Measurements from ENCODE around the gene LRRC71. TPM values are rescaled to one million over a fixed set of nuclear protein-coding genes. Genes with fewer than 3 reads are reported as not detected.

Gene LRRC71
- total and polyA plus RNA-seq, 2 donors (not counting 1 experiment from before 2014, with no cell fraction given): not detected

- peaks cover 2% of the 10 kb centered on the region for H3K4me1 Mint-ChIP-seq
- WGBS (ENCODE audit: insufficient coverage): 56% methylated on average over 4 of the region's 4 CpGs
- intact Hi-C loops (cut with micrococcal nuclease): no loop called here
- no peaks in the 10 kb centered on the region for H3K9me3 Mint-ChIP-seq (ENCODE audit: insufficient read depth)
- ChIA-PET POLR2A (no interaction called here), CTCF (no interaction called here)
- Histone ChIP-seq H4K20me1 (ENCODE audit: control insufficient read depth, insufficient read depth, low read length, poor library complexity, severe bottlenecking) (no peaks in the 10 kb centered on the region), H3K27ac (ENCODE audit: low read length in 2 of 2) (no peak overlapping the region), H2AFZ (ENCODE audit: insufficient read depth, low read depth, low read length, poor library complexity, severe bottlenecking) (no peak overlapping the region), H3K36me3 (replicated peaks in 1 of 2; ENCODE audit: control extremely low read depth in 1 of 2, control insufficient read depth in 1 of 2, extremely low read depth in 1 of 2, insufficient read depth in 2 of 2, low read length in 1 of 2) (no peaks in the 10 kb centered on the region), H3K9me3 (ENCODE audit: control extremely low read depth in 1 of 3, control insufficient read depth in 2 of 3, insufficient read depth in 1 of 3, low read length in 2 of 3) (peaks cover 0 to 11% (median 0%) of the 10 kb centered on the region in 3 donors), H3K79me2 (ENCODE audit: control insufficient read depth, insufficient read depth, low read length) (no peaks in the 10 kb centered on the region), H3K9ac (ENCODE audit: low read length) (no peak overlapping the region), H3K4me1 (ENCODE audit: control insufficient read depth in 2 of 2, insufficient read depth in 2 of 2, low read length in 2 of 2) (no peaks in the 10 kb centered on the region), H3K4me2 (replicated peaks; ENCODE audit: low read depth, low read length, poor library complexity, severe bottlenecking) (no peak overlapping the region), H3K4me3 (ENCODE audit: control extremely low read depth in 1 of 5, extremely low read depth in 1 of 5, insufficient read depth in 1 of 5, low read depth in 2 of 5, low read length in 4 of 5) (no peak overlapping the region), H3K27me3 (replicated peaks in 1 of 4; ENCODE audit: control extremely low read depth in 1 of 4, control insufficient read depth in 3 of 4, insufficient read depth in 4 of 4, low read length in 3 of 4) (peaks cover 0 to 26% (median 1%) of the 10 kb centered on the region in 4 experiments)
- no peak overlapping the region for H3K4me3 Mint-ChIP-seq
- H3K27ac Mint-ChIP-seq: no peak overlapping the region
- TF ChIP-seq, protein P1, sequence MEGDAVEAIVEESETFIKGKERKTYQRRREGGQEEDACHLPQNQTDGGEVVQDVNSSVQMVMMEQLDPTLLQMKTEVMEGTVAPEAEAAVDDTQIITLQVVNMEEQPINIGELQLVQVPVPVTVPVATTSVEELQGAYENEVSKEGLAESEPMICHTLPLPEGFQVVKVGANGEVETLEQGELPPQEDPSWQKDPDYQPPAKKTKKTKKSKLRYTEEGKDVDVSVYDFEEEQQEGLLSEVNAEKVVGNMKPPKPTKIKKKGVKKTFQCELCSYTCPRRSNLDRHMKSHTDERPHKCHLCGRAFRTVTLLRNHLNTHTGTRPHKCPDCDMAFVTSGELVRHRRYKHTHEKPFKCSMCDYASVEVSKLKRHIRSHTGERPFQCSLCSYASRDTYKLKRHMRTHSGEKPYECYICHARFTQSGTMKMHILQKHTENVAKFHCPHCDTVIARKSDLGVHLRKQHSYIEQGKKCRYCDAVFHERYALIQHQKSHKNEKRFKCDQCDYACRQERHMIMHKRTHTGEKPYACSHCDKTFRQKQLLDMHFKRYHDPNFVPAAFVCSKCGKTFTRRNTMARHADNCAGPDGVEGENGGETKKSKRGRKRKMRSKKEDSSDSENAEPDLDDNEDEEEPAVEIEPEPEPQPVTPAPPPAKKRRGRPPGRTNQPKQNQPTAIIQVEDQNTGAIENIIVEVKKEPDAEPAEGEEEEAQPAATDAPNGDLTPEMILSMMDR (IDR thresholded peaks at IDR 0.05): no peak
- TF ChIP-seq EZH2 (IDR thresholded peaks at IDR 0.05; ENCODE audit: borderline replicate concordance, insufficient read depth, low read depth, low read length, poor library complexity, severe bottlenecking): no peak
- peaks cover 23% of the 10 kb centered on the region for H3K27me3 Mint-ChIP-seq
- DNase-seq (no peak), ATAC-seq (ENCODE audit: low read depth) (no peak)
Measured at GRCh38 chr1:156905651-156906050, 14.8 kb upstream of the LRRC71 start.

DNA sequence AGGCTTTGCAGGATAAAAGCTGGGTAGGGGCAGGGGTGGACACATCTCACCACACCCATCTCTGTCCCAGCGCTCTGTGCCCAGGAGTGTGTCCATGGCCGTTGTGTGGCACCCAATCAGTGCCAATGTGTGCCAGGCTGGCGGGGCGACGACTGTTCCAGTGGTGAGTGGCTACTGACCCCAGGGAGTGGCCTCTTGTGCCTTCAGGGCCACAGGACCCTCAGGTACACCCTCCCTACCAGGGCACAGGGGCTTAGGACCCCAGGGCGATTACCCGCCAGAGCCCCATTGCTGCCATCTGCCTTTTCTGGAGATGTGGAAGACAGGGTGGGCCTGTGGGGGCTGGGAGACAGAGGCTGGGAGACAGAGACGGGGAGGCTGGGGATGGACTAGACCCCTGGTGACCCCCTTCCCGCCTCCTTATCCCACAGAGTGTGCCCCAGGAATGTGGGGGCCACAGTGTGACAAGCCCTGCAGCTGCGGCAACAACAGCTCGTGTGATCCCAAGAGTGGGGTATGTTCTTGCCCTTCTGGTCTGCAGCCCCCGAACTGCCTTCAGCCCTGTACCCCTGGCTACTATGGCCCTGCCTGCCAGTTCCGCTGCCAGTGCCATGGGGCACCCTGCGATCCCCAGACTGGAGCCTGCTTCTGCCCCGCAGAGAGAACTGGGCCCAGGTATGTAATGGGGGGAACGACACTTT lies 14.1 kb upstream of the LRRC71 start:
- Mint-ChIP-seq H3K4me1 (peaks cover 2% of the 10 kb centered on the region), H3K27me3 (peaks cover 16% of the 10 kb centered on the region), H3K9me3 (ENCODE audit: insufficient read depth) (no peaks in the 10 kb centered on the region), H3K27ac (no peak overlapping the region), H3K4me3 (no peak overlapping the region)
- ChIA-PET POLR2A (no interaction called here), CTCF (no interaction called here)
- no peak overlapping the region for H3K4me3 ChIP-seq (ENCODE audit: control extremely low read depth in 1 of 5, extremely low read depth in 1 of 5, insufficient read depth in 1 of 5, low read depth in 2 of 5, low read length in 4 of 5)
- TF ChIP-seq EZH2 (IDR thresholded peaks at IDR 0.05; ENCODE audit: borderline replicate concordance, insufficient read depth, low read depth, low read length, poor library complexity, severe bottlenecking): no peak
- TF ChIP-seq, protein P1 (IDR thresholded peaks at IDR 0.05): no peak
- no peak for DNase-seq
- H3K27me3 ChIP-seq (replicated peaks in 1 of 4; ENCODE audit: control extremely low read depth in 1 of 4, control insufficient read depth in 3 of 4, insufficient read depth in 4 of 4, low read length in 3 of 4): peaks cover 0 to 27% (median 1%) of the 10 kb centered on the region in 4 experiments
- WGBS (ENCODE audit: insufficient coverage): 94% methylated on average over 15 of the region's 16 CpGs
- no peak for ATAC-seq (ENCODE audit: low read depth)
- peaks cover 0 to 11% (median 0%) of the 10 kb centered on the region in 3 donors for H3K9me3 ChIP-seq (ENCODE audit: control extremely low read depth in 1 of 3, control insufficient read depth in 2 of 3, insufficient read depth in 1 of 3, low read length in 2 of 3)
- no peaks in the 10 kb centered on the region for H4K20me1 ChIP-seq (ENCODE audit: control insufficient read depth, insufficient read depth, low read length, poor library complexity, severe bottlenecking)
- intact Hi-C loops (cut with micrococcal nuclease): no loop called here
- H3K36me3 ChIP-seq (replicated peaks in 1 of 2; ENCODE audit: control extremely low read depth in 1 of 2, control insufficient read depth in 1 of 2, extremely low read depth in 1 of 2, insufficient read depth in 2 of 2, low read length in 1 of 2): no peaks in the 10 kb centered on the region
- no peaks in the 10 kb centered on the region for H3K79me2 ChIP-seq (ENCODE audit: control insufficient read depth, insufficient read depth, low read length)
- no peaks in the 10 kb centered on the region for H3K4me1 ChIP-seq (ENCODE audit: control insufficient read depth in 2 of 2, insufficient read depth in 2 of 2, low read length in 2 of 2)
- H3K9ac ChIP-seq (ENCODE audit: low read length): no peak overlapping the region
- H3K27ac ChIP-seq (ENCODE audit: low read length in 2 of 2): no peak overlapping the region
- no peak overlapping the region for H2AFZ ChIP-seq (ENCODE audit: insufficient read depth, low read depth, low read length, poor library complexity, severe bottlenecking)
- no peak overlapping the region for H3K4me2 ChIP-seq (replicated peaks; ENCODE audit: low read depth, low read length, poor library complexity, severe bottlenecking)
